ENCODE data around the gene DEAF1. TPM values are rescaled to one million over a fixed set of nuclear protein-coding genes. Genes with fewer than 3 reads are reported as not detected.
A peak's percentile ranks its signal among the peaks of the same experiment; 100 is the strongest.

Gene DEAF1
- total and polyA plus RNA-seq, 2 of the 13 experiments (the other 11 are each of a cell fraction or from before 2014, with no cell fraction given), result 22.3 to 29.6 TPM

- BruUV-seq (replicated peaks), result no TSS peak
- Histone ChIP-seq H3K79me2 (ENCODE audit: insufficient read depth, low read length) (peaks cover 14% of the 10 kb centered on the region), H3K9me3 (ENCODE audit: low read length) (no peaks in the 10 kb centered on the region), H3K27me3 (ENCODE audit: control insufficient read depth in 1 of 2, insufficient read depth in 2 of 2, low read length in 2 of 2) (no peaks in the 10 kb centered on the region), H2AFZ (ENCODE audit: low read length) (no peak overlapping the region), H4K20me1 (ENCODE audit: insufficient read depth, low read length) (peaks cover 12% of the 10 kb centered on the region; the same call in 1 of the 2 replicates), H3K27ac (ENCODE audit: extremely low read length, insufficient read depth, low read length) (no peak overlapping the region), H3K4me3 (replicated peaks in 1 of 3; ENCODE audit: insufficient read depth in 1 of 3, low read depth in 2 of 3, low read length in 3 of 3) (no peak overlapping the region), H3K4me1 (ENCODE audit: insufficient read depth, low read length) (peaks cover 12% of the 10 kb centered on the region), H3K9ac (ENCODE audit: insufficient read depth, low read depth, low read length) (no peak overlapping the region), H3K36me3 (replicated peaks in 1 of 2; ENCODE audit: control insufficient read depth in 1 of 2, insufficient read depth in 2 of 2, low read length in 2 of 2) (peaks cover 25 to 54% of the 10 kb centered on the region in 2 experiments), H3K4me2 (ENCODE audit: low read depth, low read length) (no peak overlapping the region)
- no peak; the same call in 2 of the 3 replicates for ATAC-seq
- no peak for DNase-seq (ENCODE audit: low spot score)
- 96% methylated on average over 16 of the region's 35 CpGs for WGBS (ENCODE audit: low lambda C conversion rate)
- in situ Hi-C loops (cut with HindIII; ENCODE audit: extremely low pct_ligation_motif_present, low pct_unique_long_range_greater_than_20kb), result no loop called here
- FAIRE-seq, result no peak
- ChIA-PET POLR2A (interaction anchor here (0.7 to 12.6 kb wide), 4 partner anchors 15 to 24 kb away, joined by 3 to 203 read pairs (median 12); partner anchors contain the start of genes DEAF1, EPS8L2 and TMEM80), CTCF (ENCODE audit: low intra/inter-chr PET ratio, low total read pairs) (no interaction called here)
- intact Hi-C loops (cut with micrococcal nuclease; ENCODE audit: unreplicated experiment), result no loop called here
- no peak for TF ChIP-seq ZFP91 (CRISPR knock-in tag; IDR thresholded peaks at IDR 0.05; ENCODE audit: borderline replicate concordance)
- peak; percentile 50; the same call in 1 of the 2 replicates for TF ChIP-seq HNRNPL (IDR thresholded peaks at IDR 0.05; ENCODE audit: low read depth, low read length)
- TF ChIP-seq MTF2 (CRISPR knock-in tag; IDR thresholded peaks at IDR 0.05; ENCODE audit: borderline replicate concordance), result no peak
- TF ChIP-seq NR2F6 (IDR thresholded peaks at IDR 0.05), result no peak
- TF ChIP-seq NR2F6 (CRISPR knock-in tag; IDR thresholded peaks at IDR 0.05), result no peak
- no peak for TF ChIP-seq THAP9 (CRISPR knock-in tag; IDR thresholded peaks at IDR 0.05; ENCODE audit: borderline replicate concordance)
- TF ChIP-seq RBM22 (optimal IDR thresholded peaks at IDR 0.05; ENCODE audit: low read length), result peak; percentile 71
- TF ChIP-seq REXO4 (CRISPR knock-in tag; IDR thresholded peaks at IDR 0.05; ENCODE audit: borderline replicate concordance), result no peak
- peak; percentile 5; the same call in 1 of the 2 replicates for TF ChIP-seq ZNF687 (CRISPR knock-in tag; IDR thresholded peaks at IDR 0.05)
- TF ChIP-seq ELF3 (CRISPR knock-in tag; IDR thresholded peaks at IDR 0.05), result no peak
- no peak for TF ChIP-seq HNRNPH1 (optimal IDR thresholded peaks at IDR 0.05; ENCODE audit: low read depth, low read length)
- TF ChIP-seq NRL (CRISPR knock-in tag; IDR thresholded peaks at IDR 0.05; ENCODE audit: borderline replicate concordance), result no peak
- TF ChIP-seq TRAFD1 (CRISPR knock-in tag; IDR thresholded peaks at IDR 0.05; ENCODE audit: borderline replicate concordance), result no peak
- no peak for TF ChIP-seq SMARCE1 (IDR thresholded peaks at IDR 0.05; ENCODE audit: borderline replicate concordance)
Measured at GRCh38 chr11:720017-720641, 25.1 kb upstream of the DEAF1 start.
